Neural progenitor cell (in vitro differentiated cells): ENCODE data around the gene SRGAP2C. TPM values are rescaled to one million over a fixed set of nuclear protein-coding genes. Genes with fewer than 3 reads are reported as not detected.
"Not testable (repeated sequence)": the region's sequence is repeated elsewhere in the genome, so short reads cannot be mapped to it uniquely, and the experiment has no call there.

Source experiments
- DNase-seq: peaks from one replicate; pipeline ENCODE4 v3.0.0-alpha.2; 2016; ENCODE audit warnings: low spot score
- H2AFZ ChIP-seq: fragments of 200-600 bp; sonication (generic); replicated peaks from 2 replicates; pipeline ENCODE4 v1.6.1; 2016; ENCODE audit warnings: antibody characterized with exemption
- H3F3A ChIP-seq: fragments of 200-600 bp; sonication (generic); 2 replicates; pipeline ENCODE4 v1.6.1; 2016; ENCODE audit warnings: antibody characterized with exemption, low read depth
- H3K27ac ChIP-seq: fragments of 200-600 bp; sonication (generic); 2 replicates; pipeline ENCODE4 v1.5.1; 2016; ENCODE audit warnings: mild to moderate bottlenecking
- H3K27me3 ChIP-seq: fragments of 200-600 bp; sonication (generic); 2 replicates; pipeline ENCODE4 v1.6.1; 2016; ENCODE audit warnings: mild to moderate bottlenecking, moderate library complexity
- H3K36me3 ChIP-seq: fragments of 200-600 bp; sonication (generic); 2 replicates; pipeline ENCODE4 v1.5.1; 2016
- H3K4me1 ChIP-seq: fragments of 200-600 bp; sonication (generic); 2 replicates; pipeline ENCODE4 v1.6.1; 2016; ENCODE audit warnings: mixed run types
- H3K4me2 ChIP-seq: fragments of 200-600 bp; sonication (generic); 2 replicates; pipeline ENCODE4 v1.6.1; 2016
- H3K4me3 ChIP-seq: fragments of 200-600 bp; sonication (generic); 2 replicates; pipeline ENCODE4 v1.5.1; 2016
- H3K79me2 ChIP-seq: fragments of 200-600 bp; sonication (generic); 2 replicates; pipeline ENCODE4 v1.6.1; 2016; ENCODE audit warnings: low read depth
- H3K9ac ChIP-seq: fragments of 200-600 bp; sonication (generic); 2 replicates; pipeline ENCODE4 v1.6.1; 2016
- H3K9me3 ChIP-seq: fragments of 200-600 bp; sonication (generic); 2 replicates; pipeline ENCODE4 v1.5.1; 2016; ENCODE audit warnings: low read depth
- H4K20me1 ChIP-seq: fragments of 200-600 bp; sonication (generic); 2 replicates; pipeline ENCODE4 v1.6.1; 2016; ENCODE audit warnings: low read depth
- H3K27ac Mint-ChIP-seq: 3 replicates; pipeline ENCODE4 v1.8.0; 2021; ENCODE audit warnings: mixed read lengths
- H3K27me3 Mint-ChIP-seq: 2 replicates; pipeline ENCODE4 v1.8.0; 2022; ENCODE audit warnings: low read depth, mild to moderate bottlenecking, inconsistent platforms, moderate library complexity, mixed read lengths; ENCODE audit not compliant: insufficient read depth
- H3K36me3 Mint-ChIP-seq: 3 replicates; pipeline ENCODE4 v1.8.0; 2021; ENCODE audit warnings: mixed read lengths
- H3K4me1 Mint-ChIP-seq: 3 replicates; pipeline ENCODE4 v1.8.0; 2021; ENCODE audit warnings: mixed read lengths
- H3K4me3 Mint-ChIP-seq: 3 replicates; pipeline ENCODE4 v1.8.0; 2021; ENCODE audit warnings: mild to moderate bottlenecking, moderate library complexity, mixed read lengths
- H3K9me3 Mint-ChIP-seq: 3 replicates; pipeline ENCODE4 v1.8.0; 2020; ENCODE audit warnings: mixed read lengths
- EZH2 ChIP-seq: fragments of 200-600 bp; sonication (generic); IDR thresholded peaks from 2 replicates; pipeline ENCODE4 v1.6.1; 2017; ENCODE audit warnings: antibody characterized with exemption, mild to moderate bottlenecking, moderate library complexity
- EZH2phosphoT487 ChIP-seq: fragments of 200-600 bp; sonication (generic); IDR thresholded peaks from 2 replicates; pipeline ENCODE4 v1.6.1; 2017; ENCODE audit warnings: antibody characterized with exemption
- total RNA-seq: library from RNA; depleted of rRNA; stranded (reverse); fragments of >200 nt; gene quantifications from 2 replicates; pipeline ENCODE4 v1.2.3, GENCODE V29; 2015; ENCODE audit warnings: low replicate concordance
- TF ChIP-seq, protein P1 (sequence below): fragments of 200-600 bp; sonication (generic); IDR thresholded peaks from 2 replicates; pipeline ENCODE4 v1.5.1; 2017; ENCODE audit warnings: antibody characterized with exemption, mild to moderate bottlenecking

Gene SRGAP2C
- total RNA-seq, 1 donor from 2014 or later, result 26.8 TPM

DNA sequence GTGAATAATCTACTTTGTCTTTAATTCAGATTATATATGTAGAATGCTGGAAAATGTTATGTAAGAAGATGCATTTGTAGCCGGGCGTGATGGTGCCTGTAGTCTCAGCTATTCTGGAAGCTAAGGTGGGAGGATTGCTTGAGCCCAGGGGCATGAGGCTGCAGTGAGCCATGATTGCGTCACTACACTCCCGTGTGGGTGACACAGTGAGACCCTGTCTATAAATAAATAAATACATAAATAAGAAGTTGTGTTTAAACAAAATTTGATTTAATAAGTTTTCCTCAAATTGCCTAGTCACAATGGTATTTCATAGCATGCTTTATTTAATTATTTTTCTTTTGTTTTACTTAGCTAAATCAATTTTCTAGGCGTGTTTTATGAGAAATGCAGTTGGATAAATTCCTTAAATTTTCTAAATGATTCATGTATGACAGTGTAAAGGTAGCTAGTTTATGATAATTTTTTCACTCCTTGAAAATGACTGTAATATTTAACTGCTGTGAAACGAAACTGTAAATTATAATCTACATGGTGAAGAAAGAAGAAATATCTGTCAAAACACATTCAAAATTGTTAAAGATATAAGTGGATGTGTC lies 232.6 kb downstream of the SRGAP2C start:
- no peak overlapping the region for H3K27ac Mint-ChIP-seq
- H3K4me2 ChIP-seq, result no peak overlapping the region
- no peaks in the 10 kb centered on the region for H3K9me3 ChIP-seq
- no peaks in the 10 kb centered on the region for H4K20me1 ChIP-seq
- no peak overlapping the region for H3K9ac ChIP-seq
- no peak for TF ChIP-seq EZH2phosphoT487
- TF ChIP-seq, protein P1, sequence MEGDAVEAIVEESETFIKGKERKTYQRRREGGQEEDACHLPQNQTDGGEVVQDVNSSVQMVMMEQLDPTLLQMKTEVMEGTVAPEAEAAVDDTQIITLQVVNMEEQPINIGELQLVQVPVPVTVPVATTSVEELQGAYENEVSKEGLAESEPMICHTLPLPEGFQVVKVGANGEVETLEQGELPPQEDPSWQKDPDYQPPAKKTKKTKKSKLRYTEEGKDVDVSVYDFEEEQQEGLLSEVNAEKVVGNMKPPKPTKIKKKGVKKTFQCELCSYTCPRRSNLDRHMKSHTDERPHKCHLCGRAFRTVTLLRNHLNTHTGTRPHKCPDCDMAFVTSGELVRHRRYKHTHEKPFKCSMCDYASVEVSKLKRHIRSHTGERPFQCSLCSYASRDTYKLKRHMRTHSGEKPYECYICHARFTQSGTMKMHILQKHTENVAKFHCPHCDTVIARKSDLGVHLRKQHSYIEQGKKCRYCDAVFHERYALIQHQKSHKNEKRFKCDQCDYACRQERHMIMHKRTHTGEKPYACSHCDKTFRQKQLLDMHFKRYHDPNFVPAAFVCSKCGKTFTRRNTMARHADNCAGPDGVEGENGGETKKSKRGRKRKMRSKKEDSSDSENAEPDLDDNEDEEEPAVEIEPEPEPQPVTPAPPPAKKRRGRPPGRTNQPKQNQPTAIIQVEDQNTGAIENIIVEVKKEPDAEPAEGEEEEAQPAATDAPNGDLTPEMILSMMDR, result no peak
- TF ChIP-seq EZH2, result no peak
- DNase-seq, result no peak
- H3K4me1 ChIP-seq, result no peaks in the 10 kb centered on the region
- H3K27me3 Mint-ChIP-seq, result peaks cover 4% of the 10 kb centered on the region
- H3K4me1 Mint-ChIP-seq, result peaks cover 3% of the 10 kb centered on the region
- no peaks in the 10 kb centered on the region for H3K36me3 Mint-ChIP-seq
- H2AFZ ChIP-seq, result no peak overlapping the region
- no peaks in the 10 kb centered on the region for H3K79me2 ChIP-seq
- H3K9me3 Mint-ChIP-seq, result no peaks in the 10 kb centered on the region
- no peak overlapping the region for H3K4me3 Mint-ChIP-seq
- H3K36me3 ChIP-seq, result no peaks in the 10 kb centered on the region
- H3K27me3 ChIP-seq, result no peaks in the 10 kb centered on the region
- H3F3A ChIP-seq, result no peaks in the 10 kb centered on the region
- no peak overlapping the region for H3K27ac ChIP-seq
- no peak overlapping the region for H3K4me3 ChIP-seq

DNA sequence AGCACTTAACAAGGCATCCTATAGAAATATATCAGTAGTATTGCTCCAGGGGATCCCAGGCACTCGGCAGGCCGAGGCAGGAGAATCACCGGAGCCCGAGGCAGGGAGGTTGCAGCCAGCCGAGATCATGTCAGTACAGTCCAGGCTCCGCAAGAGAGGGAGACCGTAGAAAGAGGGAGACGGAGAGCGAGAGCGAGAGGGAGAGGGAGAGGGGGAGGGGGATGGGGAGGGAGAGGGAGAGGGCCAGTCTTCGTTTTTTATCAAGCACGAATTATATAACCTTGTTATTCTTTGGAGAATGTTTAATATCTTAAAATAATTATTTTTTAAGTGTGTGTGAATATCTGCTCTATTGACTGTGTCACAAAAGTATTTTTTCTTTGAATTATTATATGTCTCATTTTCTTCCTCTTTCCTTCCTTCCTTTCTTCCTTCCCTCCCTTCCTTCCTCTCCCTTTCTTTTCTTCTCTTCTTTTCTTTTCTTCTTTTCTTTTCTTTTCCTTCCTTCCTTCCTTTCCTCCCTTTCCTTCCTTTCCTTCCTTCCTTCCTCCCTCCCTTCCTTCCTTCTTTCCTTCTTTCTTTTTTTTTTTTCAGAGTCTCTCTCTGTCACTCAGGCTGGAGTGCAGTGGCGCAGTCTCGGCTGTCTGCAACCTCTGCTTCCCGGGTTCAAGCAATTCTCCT lies 233.7 kb downstream of the SRGAP2C start:
- Histone ChIP-seq H3K36me3 (no peaks in the 10 kb centered on the region), H4K20me1 (no peaks in the 10 kb centered on the region), H3K4me3 (no peak overlapping the region), H2AFZ (no peak overlapping the region), H3F3A (no peaks in the 10 kb centered on the region), H3K27ac (no peak overlapping the region), H3K4me2 (no peak overlapping the region), H3K79me2 (no peaks in the 10 kb centered on the region), H3K27me3 (no peaks in the 10 kb centered on the region), H3K9me3 (no peaks in the 10 kb centered on the region), H3K4me1 (no peaks in the 10 kb centered on the region), H3K9ac (no peak overlapping the region)
- Mint-ChIP-seq H3K9me3 (no peaks in the 10 kb centered on the region), H3K27me3 (peaks cover 7% of the 10 kb centered on the region), H3K36me3 (no peaks in the 10 kb centered on the region), H3K4me1 (peaks cover 3% of the 10 kb centered on the region), H3K4me3 (no peak overlapping the region), H3K27ac (no peak overlapping the region)
- peak; percentile 39 for DNase-seq
- TF ChIP-seq, protein P1, result no peak
- no peak for TF ChIP-seq EZH2phosphoT487
- no peak for TF ChIP-seq EZH2

DNA sequence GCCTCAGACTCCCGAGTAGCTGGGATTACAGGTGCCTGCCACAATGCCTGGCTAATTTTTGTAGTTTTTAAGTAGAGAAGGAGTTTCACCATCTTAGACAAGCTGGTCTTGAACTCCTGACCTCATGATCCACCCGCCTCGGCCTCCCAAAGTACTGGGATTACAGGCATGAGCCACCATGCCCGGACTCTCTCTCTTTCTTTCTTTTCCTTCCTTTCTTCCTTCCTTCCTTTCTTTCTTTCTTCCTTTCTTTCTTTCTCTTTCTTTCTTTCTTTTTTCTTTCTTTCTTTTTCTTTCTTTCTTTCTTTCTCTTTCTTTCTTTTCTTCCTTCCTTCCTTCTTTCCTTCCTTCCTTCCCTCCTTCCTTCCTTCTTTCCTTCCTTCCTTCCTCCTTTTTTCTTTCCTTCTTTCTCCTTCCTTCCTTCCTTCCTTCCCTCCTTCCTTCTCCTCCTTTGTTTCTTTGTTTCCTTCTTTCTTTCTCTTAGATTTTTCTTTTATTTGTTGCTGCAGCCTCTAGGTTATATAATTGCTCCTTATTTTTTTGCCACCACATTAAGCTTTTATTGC lies 234.4 kb downstream of the SRGAP2C start:
- H3K27ac ChIP-seq, H3K4me1 Mint-ChIP-seq, H3K36me3 ChIP-seq, H2AFZ ChIP-seq, H3K9me3 ChIP-seq, H3K27me3 Mint-ChIP-seq, H3K9ac ChIP-seq, H4K20me1 ChIP-seq, H3K4me1 ChIP-seq, H3K9me3 Mint-ChIP-seq, H3K4me3 Mint-ChIP-seq, H3K27ac Mint-ChIP-seq, H3K4me2 ChIP-seq, H3K79me2 ChIP-seq, H3K4me3 ChIP-seq, H3F3A ChIP-seq, H3K27me3 ChIP-seq, DNase-seq, H3K36me3 Mint-ChIP-seq: not testable (repeated sequence)

- H3F3A ChIP-seq, H3K27ac ChIP-seq, H4K20me1 ChIP-seq, H3K9ac ChIP-seq, H3K27me3 ChIP-seq, DNase-seq, H3K4me3 Mint-ChIP-seq, H2AFZ ChIP-seq, H3K4me2 ChIP-seq, H3K4me1 ChIP-seq, H3K27me3 Mint-ChIP-seq, H3K36me3 ChIP-seq, H3K9me3 Mint-ChIP-seq, H3K4me1 Mint-ChIP-seq, H3K4me3 ChIP-seq, H3K36me3 Mint-ChIP-seq, H3K9me3 ChIP-seq, H3K27ac Mint-ChIP-seq, H3K79me2 ChIP-seq: not testable (repeated sequence)
These were observed 236.7 kb downstream of the SRGAP2C start for GRCh38 chr1:121421490-121421889.

DNA sequence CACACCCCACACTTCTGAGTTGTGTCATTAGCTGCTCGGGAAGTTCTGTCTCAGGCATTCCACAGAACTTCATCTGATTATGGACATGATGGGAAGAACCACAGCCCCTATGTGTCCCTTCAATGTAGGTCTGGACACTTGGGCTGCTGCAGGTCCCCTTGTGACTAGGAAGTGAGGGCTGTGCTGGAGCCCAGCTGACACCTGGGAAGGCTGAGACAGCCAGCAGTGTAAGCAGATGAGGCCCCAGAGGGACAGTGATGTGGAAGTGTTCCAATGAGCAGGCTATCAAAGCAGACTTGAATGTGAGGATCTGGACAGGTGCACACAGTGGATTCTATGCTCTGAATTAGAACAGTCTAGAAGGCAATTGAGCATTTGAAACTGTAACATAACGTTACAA lies 239.2 kb downstream of the SRGAP2C start:
- not testable (repeated sequence) for H3K27me3 Mint-ChIP-seq, H3K27me3 ChIP-seq, H3K27ac ChIP-seq, H3K27ac Mint-ChIP-seq, H3K4me1 ChIP-seq, H3K4me2 ChIP-seq, H3K9me3 Mint-ChIP-seq, H3K9me3 ChIP-seq, H3K36me3 Mint-ChIP-seq, H3K36me3 ChIP-seq, H4K20me1 ChIP-seq, H3K4me1 Mint-ChIP-seq, H3F3A ChIP-seq, H3K4me3 Mint-ChIP-seq, H3K4me3 ChIP-seq, DNase-seq, H3K9ac ChIP-seq, H2AFZ ChIP-seq, H3K79me2 ChIP-seq

- H3K9me3 ChIP-seq, H3K9ac ChIP-seq, H3K79me2 ChIP-seq, H3K4me2 ChIP-seq, H3K4me3 Mint-ChIP-seq, H3K4me1 ChIP-seq, H3K4me1 Mint-ChIP-seq, H3K27ac Mint-ChIP-seq, H3K4me3 ChIP-seq, H3K36me3 ChIP-seq, H2AFZ ChIP-seq, H3F3A ChIP-seq, H3K27ac ChIP-seq, H3K36me3 Mint-ChIP-seq, H3K27me3 Mint-ChIP-seq, H3K27me3 ChIP-seq, H4K20me1 ChIP-seq, DNase-seq, H3K9me3 Mint-ChIP-seq: not testable (repeated sequence)
These were observed 248.7 kb downstream of the SRGAP2C start for GRCh38 chr1:121433517-121433916.
